Right lobe of liver (tissue), 6 donors: ENCODE data around the gene PYDC2. TPM values are rescaled to one million over a fixed set of nuclear protein-coding genes. Genes with fewer than 3 reads are reported as not detected.

Experiments used
- ATAC-seq, 4 donors: fragments of 200-7000 bp; cut with Tn5 transposase; one replicate each; pipeline ENCODE4 v1.9.1; 2020; ENCODE audit warnings: mild to moderate bottlenecking in 4 of 4, moderate library complexity in 4 of 4
- DNase-seq, 3 donors: peaks; one replicate each; pipeline ENCODE4 v3.0.0-alpha.2; 2020
- H3K27ac ChIP-seq, 3 donors: fragments of 200-600 bp; one replicate each; pipeline ENCODE4 v1.8.0; 2022
- H3K27me3 ChIP-seq, 2 donors: fragments of 200-600 bp; one replicate each; pipeline ENCODE4 v1.8.0; 2022
- H3K36me3 ChIP-seq, 4 donors: fragments of 200-600 bp; sonication (generic) in 1 of 4; one replicate each; pipeline versions ENCODE4 v1.5.1 to v1.8.0; 2017 to 2022; ENCODE audit warnings: control low read depth in 1 of 4
- H3K4me1 ChIP-seq, 4 donors: fragments of 200-600 bp; sonication (generic) in 1 of 4; one replicate each; pipeline versions ENCODE4 v1.5.1 to v1.8.0; 2017 to 2022; ENCODE audit warnings: control low read depth in 1 of 4
- H3K4me3 ChIP-seq, 3 donors: fragments of 200-600 bp; one replicate each; pipeline ENCODE4 v1.8.0; 2022
- H3K9me3 ChIP-seq, 4 donors: fragments of 200-600 bp; sonication (generic) in 1 of 4; one replicate each; pipeline versions ENCODE4 v1.5.1 to v1.8.0; 2017 to 2022; ENCODE audit warnings: control low read depth in 1 of 4
- POLR2A ChIP-seq: fragments of 450-650 bp; IDR thresholded peaks from one replicate; pipeline ENCODE4 v1.6.1; 2017; ENCODE audit warnings: antibody characterized with exemption, mild to moderate bottlenecking
- WGBS: methylation state at CpG from one replicate; pipeline ENCODE4 v1.1.6; 2018; ENCODE audit warnings: low coverage, low lambda C conversion rate; ENCODE audit not compliant: insufficient coverage; ENCODE audit errors: missing lambda C conversion rate; 5-methylcytosine and 5-hydroxymethylcytosine counted together
- intact Hi-C, 2 donors: fragments of 100-400 bp; cut with DNase I; formaldehyde crosslinking; loops; one replicate each; pipeline versions ENCODE4 v1.11.2 to v1.14.1; 2022
- total RNA-seq, 6 experiments: library from RNA; depleted of rRNA in 2 of 6; stranded (reverse); fragments of >200 nt in 2 of 6; fragmentation: NEBNext Ultra II Directional in 3 of 6; extraction: Animal tissue kit (Norgen Biotek cat#: 25700) in 3 of 6; gene quantifications; one replicate each; pipeline versions ENCODE4 v1.1.0 to v1.2.4, GENCODE V29; 2016 to 2023
- TF ChIP-seq, protein P1 (sequence below), 4 donors: fragments of 200-600 bp in 3 of 4; fragments of 450-650 bp in 1 of 4; IDR thresholded peaks; one replicate each; pipeline versions ENCODE4 v1.5.1 to v1.8.0; 2016 to 2022; ENCODE audit warnings: antibody characterized with exemption in 4 of 4, mild to moderate bottlenecking in 2 of 4
- donor health status: DM: no; HTN: yes; CAD: no.
- donor health status: DM: no; HTN: no; CAD: no.
- donor health status: DM: no; HTN: no; CAD: no.
- donor health status: DM: no; HTN: yes; CAD: no.
- donor health status: DM: no; HTN: yes; CAD: no.

PYDC2 gene
- total RNA-seq, 6 experiments from 2014 or later = not detected

DNA sequence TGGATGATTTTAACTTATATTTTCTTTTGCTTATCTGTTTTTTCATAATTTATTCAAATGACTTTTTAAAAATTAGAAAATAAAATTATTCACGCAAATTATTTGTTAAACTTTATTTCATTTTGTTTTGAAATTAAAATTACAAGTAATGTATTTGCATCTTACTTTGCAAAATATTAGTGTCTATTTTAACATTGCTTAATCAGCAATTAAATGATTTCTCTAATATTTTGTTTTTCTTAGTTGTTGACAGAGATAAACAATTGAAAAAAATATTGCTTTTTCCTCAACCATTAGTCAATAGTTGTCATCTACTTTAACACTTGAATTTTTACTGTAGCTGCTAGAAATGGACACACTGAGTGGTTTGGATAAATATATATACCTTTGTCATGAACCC is 32.8 kb upstream of the PYDC2 start:
- intact Hi-C loops = no loop called here
- Histone ChIP-seq H3K4me3 (no peak overlapping the region), H3K36me3 (no peaks in the 10 kb centered on the region), H3K27me3 (no peaks in the 10 kb centered on the region), H3K4me1 (peaks cover 0 to 19% (median 5%) of the 10 kb centered on the region in 4 donors), H3K27ac (no peak overlapping the region), H3K9me3 (no peaks in the 10 kb centered on the region)
- DNase-seq (no peak), ATAC-seq (no peak)
- TF ChIP-seq, protein P1, sequence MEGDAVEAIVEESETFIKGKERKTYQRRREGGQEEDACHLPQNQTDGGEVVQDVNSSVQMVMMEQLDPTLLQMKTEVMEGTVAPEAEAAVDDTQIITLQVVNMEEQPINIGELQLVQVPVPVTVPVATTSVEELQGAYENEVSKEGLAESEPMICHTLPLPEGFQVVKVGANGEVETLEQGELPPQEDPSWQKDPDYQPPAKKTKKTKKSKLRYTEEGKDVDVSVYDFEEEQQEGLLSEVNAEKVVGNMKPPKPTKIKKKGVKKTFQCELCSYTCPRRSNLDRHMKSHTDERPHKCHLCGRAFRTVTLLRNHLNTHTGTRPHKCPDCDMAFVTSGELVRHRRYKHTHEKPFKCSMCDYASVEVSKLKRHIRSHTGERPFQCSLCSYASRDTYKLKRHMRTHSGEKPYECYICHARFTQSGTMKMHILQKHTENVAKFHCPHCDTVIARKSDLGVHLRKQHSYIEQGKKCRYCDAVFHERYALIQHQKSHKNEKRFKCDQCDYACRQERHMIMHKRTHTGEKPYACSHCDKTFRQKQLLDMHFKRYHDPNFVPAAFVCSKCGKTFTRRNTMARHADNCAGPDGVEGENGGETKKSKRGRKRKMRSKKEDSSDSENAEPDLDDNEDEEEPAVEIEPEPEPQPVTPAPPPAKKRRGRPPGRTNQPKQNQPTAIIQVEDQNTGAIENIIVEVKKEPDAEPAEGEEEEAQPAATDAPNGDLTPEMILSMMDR (IDR thresholded peaks at IDR 0.05) = no peak
- TF ChIP-seq POLR2A = no peak
- 95% methylated on average over 1 of the region's 1 CpG for WGBS

DNA sequence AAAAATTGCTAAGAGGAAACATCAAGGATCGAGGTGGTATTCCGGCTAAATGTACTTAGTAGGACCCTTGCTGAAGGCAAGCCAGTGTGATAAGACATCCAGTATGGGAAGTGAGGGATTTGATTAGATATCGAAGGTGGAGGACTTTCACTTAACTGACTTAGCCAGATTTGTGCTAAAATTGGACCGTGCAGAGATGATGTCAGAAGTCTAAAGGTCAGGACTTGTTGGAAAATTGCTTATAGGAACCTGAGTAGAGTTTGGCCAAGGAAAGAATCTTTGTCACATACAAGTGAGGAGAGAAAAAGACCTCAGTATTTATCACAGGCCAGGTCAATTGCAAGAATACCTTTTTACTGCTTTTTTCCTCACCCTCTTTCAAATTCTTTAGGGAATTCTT is 30.9 kb upstream of the PYDC2 start:
- Histone ChIP-seq H3K27ac (peak overlapping the region; percentile 12 to 86 (median 85)), H3K4me3 (peak overlapping the region in 1 of 3 donors; percentile 14), H3K36me3 (no peaks in the 10 kb centered on the region), H3K27me3 (no peaks in the 10 kb centered on the region), H3K9me3 (no peaks in the 10 kb centered on the region), H3K4me1 (peaks cover 0 to 19% (median 5%) of the 10 kb centered on the region in 4 donors)
- TF ChIP-seq, protein P1 (IDR thresholded peaks at IDR 0.05) = no peak
- TF ChIP-seq POLR2A = peak; percentile 13
- ATAC-seq = peak; percentile 81 to 85 (median 83)
- DNase-seq = no peak
- WGBS = 44% methylated on average over 4 of the region's 4 CpGs
- intact Hi-C loops = no loop called here

DNA sequence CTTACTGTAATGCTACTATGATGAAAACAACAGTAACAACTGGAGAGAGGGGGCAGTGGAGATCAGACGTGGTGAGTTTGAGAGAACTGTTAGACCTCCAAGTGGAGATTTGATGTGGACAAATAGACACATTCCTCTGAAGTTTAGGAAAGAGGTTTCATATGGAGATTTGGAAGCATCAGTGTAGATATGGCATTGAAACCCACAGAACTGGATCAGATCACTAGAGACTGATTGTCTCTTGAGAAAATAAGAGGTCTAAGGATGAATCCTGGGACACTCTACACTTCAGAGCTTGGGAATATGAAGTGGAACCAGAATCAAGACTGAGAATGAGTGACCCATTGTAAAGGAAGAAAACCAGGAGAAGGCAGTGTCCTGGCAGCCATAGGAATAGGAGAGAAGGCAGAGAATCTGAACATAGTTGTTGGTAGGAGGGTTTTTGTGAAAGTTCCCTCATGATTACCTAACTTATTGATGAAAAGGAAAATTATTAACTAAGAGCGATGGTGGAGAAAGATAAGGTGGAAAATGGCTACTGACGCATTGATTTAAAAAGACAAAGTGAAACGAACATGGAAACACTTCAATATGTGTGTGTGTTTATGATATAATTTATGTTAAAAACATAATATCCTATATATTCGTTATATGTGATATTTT is 29.7 kb upstream of the PYDC2 start:
- WGBS = 34% methylated on average over 5 of the region's 5 CpGs
- intact Hi-C loops = no loop called here
- peaks cover 0 to 19% (median 5%) of the 10 kb centered on the region in 4 donors for H3K4me1 ChIP-seq
- DNase-seq (no peak), ATAC-seq (peak; percentile 77 to 91 (median 80))
- TF ChIP-seq, protein P1 (IDR thresholded peaks at IDR 0.05) = no peak
- no peak for TF ChIP-seq POLR2A
- H3K36me3 ChIP-seq = no peaks in the 10 kb centered on the region
- H3K4me3 ChIP-seq = no peak overlapping the region
- H3K27me3 ChIP-seq = no peaks in the 10 kb centered on the region
- H3K27ac ChIP-seq = peak overlapping the region; percentile 47 to 86 (median 85)
- no peaks in the 10 kb centered on the region for H3K9me3 ChIP-seq

DNA sequence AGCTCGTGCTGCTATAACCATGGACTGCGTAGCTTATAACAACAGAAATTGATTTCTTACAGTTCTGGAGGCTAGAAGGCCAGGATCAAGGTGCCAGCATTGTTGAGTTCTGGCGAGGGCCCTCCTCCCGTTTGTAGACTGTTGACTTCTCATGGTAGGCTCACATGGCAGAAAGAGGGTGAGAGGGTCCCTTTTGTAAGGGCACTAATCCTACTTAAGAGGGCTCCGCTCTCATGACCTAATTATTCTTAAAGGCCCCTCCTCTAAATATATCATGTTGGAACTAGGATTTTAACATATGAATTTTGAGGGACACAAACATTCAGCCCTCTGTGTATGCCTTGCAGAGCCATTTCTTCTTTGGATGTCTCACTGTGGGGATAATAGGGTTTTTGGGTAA is 28.8 kb upstream of the PYDC2 start:
- Histone ChIP-seq H3K27ac (peak overlapping the region in 2 of 3 donors; percentile 85 to 86), H3K27me3 (no peaks in the 10 kb centered on the region), H3K36me3 (no peaks in the 10 kb centered on the region), H3K9me3 (no peaks in the 10 kb centered on the region), H3K4me1 (peaks cover 0 to 19% (median 5%) of the 10 kb centered on the region in 4 donors), H3K4me3 (no peak overlapping the region)
- intact Hi-C loops = no loop called here
- peak in 1 of 4 donors; percentile 33 for ATAC-seq
- no peak for TF ChIP-seq POLR2A
- TF ChIP-seq, protein P1 (IDR thresholded peaks at IDR 0.05) = no peak
- WGBS = 31% methylated on average over 3 of the region's 5 CpGs
- DNase-seq = no peak
